NCI-H2227 (cell line): ENCODE measurements around the gene CETN3.
"Not testable (repeated sequence)": the region's sequence is repeated elsewhere in the genome, so short reads cannot be mapped to it uniquely, and the experiment has no call there.

Experiments used
- DNase-seq: peaks from one replicate; lab custom pipeline; 2025; ENCODE audit not compliant: unreplicated experiment; lab: John Stamatoyannopoulos, UW

Gene CETN3

DNA sequence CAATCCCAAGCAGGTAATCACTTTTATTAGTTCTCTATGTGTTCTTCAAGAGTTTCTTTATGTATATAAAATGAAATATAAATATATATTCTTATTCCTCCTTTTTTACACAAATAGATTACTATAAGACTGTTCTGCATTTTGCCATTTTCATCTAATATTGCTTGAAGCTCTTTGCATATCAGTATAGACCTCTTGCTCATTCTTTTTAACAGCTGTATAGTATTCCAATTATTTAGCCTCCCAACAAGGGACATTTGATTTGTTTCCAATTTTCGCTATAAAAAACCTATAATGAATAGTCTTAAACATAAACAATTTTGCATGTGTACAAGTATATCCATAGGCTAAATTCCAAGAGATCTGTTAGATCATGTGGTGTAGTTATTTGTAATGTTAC is 25.2 kb downstream of the CETN3 start:
- no peak for DNase-seq

DNA sequence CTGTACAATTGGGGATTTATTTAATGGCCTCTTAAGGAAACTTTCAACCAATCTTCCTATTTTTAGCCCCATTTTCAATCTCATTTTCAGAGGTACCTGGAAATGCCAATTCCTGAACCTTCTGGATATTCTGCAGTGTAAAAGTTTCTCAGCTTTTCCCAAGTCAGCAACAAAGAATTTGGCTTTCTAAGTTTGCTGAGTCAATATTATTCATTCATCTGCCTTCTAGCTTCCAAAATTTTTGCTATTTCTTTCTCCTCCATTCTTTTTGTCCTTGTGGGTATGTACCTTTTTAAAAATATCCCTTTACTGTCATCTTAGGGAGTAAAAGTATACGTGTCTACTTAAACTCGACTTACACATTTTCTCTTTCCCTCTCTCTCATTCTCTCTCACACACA is 25.7 kb downstream of the CETN3 start:
- no peak for DNase-seq

DNA sequence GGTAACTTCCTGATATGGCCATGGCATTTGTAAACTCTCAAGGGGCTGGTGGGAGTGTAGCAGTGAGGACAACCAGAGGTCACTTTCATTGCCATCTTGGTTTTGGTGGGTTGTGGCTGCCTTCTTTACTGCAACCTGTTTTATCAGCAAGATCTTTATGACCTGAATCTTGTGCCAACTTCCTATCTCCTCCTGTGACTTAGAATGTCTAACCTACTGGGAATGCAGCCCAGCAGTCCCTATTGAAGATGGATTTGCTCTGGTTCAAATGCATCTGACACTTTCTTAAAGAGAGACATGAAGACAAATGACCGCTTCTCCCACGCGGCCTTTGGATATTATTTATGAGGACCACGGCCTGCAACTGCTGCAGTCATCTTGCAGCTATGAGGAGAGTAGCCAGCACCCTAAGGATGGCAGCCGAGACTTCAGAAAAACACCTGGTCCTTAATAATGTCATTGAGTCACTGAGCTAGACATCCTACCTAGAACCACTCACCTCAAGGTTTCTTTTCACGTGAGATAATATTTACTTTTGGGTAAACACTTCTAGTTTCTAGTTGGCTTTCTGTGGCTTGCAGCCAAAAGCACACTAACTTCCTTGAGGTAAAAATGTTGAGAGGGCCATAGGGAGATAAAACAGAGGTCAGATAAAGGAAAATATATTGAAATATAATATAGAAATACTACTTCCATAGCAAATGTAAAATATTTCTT is 28.2 kb downstream of the CETN3 start:
- DNase-seq = no peak

DNA sequence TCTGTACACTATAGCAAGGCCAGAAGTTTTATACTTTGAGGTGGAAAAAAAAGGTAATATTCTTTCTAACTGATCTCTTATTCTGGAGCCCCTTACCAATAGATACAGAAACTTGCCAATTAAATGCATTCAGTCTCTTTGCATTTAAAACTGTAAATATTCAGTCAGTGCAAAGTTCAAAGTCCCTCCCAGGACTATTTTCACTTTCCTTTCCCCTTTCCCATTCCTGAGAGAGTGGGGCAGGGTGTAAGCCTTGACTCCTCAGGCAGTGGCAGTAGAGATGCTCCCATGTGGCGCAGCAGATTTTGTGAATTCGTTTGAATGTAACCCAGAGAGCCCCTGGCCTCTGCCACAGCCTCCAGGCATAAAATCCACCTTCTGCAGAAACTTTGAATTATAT is 29.9 kb downstream of the CETN3 start:
- no peak for DNase-seq

DNA sequence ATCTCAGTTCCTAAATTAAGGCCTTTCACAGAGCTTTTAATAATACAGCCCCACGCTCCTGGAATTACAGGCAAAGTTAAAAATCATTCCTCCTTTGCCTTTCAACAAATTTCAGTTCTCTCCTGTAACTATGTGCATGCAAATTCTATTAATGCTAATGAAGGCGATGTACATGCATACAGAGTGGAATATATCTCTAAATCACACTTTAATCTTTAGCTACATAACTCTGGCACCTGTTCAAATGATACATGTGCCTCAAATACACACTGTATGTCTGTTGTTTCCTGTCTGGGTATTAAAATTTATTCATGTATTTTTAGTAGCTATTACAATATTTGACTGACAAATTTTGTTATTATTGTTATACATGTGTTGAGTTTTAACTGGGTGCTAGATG is 30.8 kb downstream of the CETN3 start:
- DNase-seq = no peak

DNA sequence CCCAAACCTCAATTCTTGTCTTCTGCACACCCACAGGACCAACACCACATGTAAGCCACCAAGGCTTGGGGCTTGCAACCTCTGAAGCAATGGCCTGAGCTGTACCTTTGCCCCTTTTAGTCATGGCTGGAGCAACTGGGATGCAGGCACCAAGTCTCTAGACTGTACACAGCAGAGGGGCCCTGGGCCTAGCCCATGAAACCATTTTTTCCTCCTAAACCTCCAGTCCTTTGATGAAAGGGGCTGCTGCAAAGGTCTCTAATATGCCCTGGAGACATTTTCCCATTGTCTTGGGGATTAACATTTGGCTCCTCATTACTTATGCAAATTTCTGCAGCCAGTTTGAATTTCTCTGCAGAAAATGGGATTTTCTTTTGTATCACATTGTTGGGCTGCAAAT is 38.3 kb downstream of the CETN3 start:
- DNase-seq = not testable (repeated sequence)

DNA sequence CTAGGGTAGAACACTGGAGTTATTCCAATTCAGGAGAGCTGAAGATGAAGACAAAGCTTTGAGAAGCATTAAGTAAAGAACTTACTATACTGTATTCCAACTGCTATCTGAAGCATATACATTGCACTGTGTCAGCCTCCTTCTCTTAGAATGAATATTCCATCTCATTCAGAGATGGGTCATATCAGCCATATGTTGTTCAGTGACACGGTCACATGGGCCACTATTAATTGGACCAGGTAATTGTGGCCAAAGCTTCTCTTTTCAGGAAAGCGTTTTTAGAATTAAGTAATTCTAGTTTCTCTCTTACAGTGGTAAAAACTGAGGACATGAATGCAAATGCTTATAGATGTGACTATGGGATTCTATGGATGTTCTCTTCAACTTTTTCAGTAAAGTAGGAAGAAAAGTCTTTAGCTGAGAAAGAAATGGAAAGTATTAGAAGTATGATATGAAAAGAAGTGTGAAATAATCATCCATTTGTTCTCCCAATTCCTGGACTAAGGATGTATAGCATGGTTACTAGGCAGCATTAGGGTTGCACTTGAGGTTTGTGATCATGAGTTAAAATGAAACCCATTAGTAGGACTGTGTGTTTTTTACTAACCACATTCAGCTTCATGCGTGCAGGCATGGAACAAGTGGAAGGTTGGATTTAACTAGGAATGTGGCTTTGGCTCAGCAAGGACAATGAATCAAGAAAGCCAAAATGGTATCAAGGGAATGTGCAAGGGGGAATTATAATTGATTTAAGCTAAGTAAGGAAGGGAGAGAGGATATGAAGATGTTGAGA is 40.9 kb downstream of the CETN3 start:
- no peak for DNase-seq

DNA sequence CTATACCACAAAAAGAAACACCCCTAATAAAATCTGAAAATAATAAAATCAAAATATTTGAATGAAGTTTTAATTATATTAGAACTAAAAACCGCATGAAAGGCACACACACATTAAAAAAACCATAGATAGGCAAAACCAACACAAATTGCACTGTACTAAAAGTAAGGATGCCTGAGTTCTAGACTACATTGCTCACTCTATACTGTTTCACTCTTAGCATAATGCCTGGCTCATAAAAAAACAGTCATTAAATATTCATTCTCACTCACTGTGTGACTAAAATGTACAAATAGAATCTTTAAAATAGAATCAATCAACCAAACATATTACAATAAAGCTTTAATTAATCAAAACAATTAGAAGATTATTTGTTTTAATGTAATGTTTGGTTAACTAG is 41.7 kb downstream of the CETN3 start:
- no peak for DNase-seq

DNA sequence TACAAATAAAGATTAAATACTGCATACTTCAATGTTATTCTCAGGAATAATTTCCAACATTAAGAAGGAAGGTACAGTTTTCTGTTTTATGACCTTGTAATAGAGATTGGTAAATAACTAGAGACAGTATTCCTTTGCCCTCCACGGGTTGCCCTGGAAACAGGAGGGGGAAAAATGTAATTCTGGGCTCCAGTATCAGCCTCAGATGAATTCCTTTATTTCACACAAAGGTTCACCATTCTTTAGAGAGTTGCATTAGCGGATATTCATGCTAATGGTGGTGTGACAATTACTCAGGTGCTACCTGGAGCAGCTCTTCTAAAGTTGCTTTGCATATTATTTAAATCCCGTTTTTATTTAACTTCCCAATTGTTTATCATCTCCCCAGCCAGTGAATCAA is 42.6 kb downstream of the CETN3 start:
- DNase-seq = no peak

DNA sequence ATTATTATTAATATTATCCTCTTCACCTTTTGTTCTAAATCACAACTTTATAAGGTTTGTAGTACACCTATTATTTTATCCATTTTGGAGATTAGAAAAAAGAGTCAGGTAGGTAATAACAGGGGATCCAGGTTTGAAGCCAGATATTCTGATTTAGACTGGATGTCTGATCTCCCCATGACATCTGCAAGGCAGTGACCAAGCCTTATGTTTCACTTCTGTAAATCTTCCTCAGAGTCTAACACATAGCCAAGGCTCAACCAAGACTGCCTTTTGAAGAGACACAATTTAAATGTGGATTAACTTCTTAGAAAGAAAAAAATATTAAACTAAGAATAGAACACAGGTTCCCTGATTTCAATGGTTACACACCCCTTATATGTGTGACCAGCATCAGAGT is 44.2 kb downstream of the CETN3 start:
- no peak for DNase-seq

DNA sequence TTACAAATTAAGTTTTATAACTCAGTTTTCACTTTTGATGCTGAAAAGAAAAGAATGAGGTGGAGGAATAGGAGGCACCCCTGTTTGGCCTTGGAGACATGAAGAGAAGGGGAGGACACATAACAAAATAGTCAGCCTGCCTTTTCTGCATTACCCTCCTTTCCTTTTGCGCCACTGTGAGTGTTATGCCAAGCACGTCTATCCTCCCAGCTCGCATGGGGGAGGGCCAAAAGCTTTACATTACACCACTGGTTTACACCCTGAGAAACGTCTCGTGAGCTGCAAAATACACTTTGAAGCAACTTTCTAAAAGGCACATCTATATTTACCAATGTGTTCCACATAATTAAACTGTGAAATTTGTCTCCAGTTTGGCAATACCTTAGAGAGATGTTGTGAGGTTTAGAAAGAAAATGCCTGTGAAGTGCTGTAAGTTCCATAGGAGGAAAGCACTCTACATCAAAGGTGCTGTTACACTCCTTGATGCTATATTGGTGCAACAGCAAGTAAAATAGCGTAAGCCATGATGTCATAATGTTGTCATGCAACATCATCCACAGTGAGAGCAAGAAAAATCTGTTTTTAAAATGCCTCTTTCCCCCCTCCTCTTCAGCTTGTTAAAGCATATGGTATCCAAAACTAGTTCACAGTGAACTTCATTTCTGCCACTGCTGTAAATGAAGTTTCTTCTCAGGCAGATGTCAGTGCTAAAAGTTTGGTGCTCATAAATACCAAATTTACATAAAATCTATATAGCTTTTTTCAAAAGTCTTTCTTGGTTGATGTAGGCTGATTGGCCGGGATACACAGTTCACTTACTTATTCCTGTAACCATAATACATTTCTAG is 50.3 kb downstream of the CETN3 start:
- DNase-seq = no peak

DNA sequence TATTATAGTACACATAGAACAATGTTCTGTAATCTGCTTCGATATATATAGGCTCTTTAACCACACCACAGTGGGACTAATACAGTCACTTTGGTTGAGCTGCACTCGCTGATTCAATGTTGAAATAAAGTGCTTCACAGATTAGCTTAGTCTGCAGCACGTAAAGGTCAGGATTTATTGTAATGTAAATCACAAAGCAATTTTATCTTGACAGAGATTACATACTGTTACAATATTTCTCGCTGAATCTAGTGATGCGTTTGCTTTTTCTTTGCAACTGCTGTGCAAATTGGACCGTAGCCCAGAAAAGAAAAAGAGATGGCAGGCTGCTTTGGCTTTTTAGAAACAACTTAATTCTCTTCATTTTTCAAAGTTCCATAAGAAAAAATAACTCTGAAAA is 52.9 kb downstream of the CETN3 start:
- peak; percentile 64 for DNase-seq

DNA sequence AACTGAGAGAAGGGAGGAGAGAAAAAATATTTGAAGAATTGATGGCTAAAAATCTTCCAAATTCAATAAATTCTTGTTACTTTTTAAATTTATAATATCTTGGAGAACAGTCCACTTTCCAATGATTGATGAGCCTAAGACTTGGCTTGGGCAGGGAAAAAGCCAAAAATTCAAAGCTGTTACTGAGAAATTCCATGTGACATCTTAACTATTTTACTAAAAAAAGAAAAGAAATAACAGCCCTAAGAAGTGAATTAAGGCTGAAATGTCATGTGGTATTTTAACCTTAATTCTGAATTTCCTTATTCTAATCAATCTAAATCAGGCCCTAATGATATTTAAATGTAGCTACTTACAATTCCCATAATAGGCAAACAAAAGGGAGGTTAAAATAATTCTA is 53.4 kb downstream of the CETN3 start:
- no peak for DNase-seq

DNA sequence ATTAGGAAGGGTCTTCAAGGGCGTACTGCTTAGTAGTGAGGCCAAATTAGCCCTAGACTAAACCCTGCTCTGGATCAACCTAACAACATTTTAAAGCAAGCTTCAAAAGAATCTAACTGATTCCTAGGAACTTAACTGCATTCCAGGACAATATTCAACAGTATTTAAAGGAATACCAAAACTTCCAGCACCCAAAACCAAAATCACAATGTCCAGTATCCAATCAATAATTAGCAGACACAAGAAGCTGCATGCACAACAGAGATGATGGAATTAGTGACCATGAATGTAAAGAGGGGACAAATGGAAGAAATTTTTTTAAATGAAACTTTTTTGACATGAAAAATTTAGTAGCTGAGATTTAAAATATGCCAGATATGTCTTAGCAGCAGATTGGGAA is 53.9 kb downstream of the CETN3 start:
- DNase-seq = no peak

DNA sequence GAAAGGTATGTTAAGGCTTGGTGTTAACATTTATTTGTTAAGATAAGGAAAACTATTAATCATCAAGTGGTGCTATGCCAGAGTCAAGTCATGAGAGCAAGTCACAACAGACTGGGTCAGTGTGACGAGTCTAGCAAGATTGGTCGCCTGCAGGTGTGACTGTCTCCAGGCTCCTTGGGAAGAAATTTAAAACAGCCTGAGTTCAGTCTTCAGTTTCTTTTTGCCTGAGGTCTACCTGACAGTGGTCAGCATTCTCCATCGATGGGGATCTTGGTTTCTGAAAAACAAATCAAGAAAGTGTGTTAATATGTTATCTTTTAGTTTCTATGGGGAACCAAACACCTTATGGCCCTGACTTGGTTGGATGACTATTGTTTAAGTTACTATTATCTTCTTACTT is 56.3 kb downstream of the CETN3 start:
- DNase-seq = no peak

DNA sequence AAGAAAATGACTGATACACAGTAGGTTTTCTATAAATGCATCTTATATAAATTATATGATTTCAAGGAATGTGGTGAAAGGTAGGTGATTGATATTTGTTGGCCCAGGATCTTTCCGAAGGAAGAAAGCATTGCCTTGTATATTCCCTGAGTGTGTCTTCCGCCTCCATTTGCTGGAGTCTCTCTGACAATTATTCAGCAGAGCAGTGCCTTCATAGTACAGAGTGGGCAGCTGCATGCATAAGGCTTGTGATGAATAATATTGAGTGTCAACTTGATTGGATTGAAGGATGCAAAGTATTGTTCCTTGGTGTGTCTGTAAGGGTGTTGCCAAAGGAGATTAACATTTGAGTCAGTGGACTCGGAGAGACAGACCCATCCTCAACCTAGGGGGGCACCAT is 58.5 kb downstream of the CETN3 start:
- DNase-seq = no peak

DNA sequence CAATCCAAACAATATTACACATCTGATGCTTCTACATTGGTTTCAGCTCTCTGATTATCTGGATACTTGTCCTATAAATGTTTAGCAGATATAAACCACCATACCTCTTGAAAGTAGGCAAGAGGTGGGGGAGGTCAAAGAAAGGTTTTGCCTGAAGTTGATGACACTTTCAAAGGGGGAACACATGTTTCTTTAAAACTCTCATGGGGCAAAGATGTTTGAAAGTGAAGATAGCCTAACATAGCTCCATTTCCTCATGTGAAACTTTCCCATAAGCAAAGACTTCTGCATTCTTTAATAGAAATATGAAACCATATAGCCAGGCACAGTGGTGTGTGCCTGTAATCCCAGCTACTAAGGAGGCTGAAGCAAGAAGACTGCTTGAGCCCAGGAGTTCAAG is 62.1 kb downstream of the CETN3 start:
- no peak for DNase-seq

DNA sequence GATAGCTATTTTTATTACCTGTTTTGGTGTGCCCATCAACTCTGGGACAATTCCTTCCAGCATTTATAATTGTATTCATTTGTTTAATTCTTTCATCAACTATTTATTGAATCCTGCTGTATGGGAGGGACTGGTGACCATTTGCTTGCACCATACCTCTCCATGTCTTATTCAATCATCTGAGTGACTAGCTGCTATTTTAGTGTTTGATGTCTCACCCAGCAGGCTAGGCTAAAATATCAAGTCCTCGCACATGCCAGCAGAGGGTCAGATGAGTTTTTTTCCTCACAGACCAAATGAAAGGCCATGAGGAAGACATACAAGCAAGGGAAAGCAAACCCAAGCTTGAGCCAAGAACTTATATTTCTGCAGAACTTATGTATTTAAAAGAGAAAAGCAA is 63.9 kb downstream of the CETN3 start:
- DNase-seq = no peak

DNA sequence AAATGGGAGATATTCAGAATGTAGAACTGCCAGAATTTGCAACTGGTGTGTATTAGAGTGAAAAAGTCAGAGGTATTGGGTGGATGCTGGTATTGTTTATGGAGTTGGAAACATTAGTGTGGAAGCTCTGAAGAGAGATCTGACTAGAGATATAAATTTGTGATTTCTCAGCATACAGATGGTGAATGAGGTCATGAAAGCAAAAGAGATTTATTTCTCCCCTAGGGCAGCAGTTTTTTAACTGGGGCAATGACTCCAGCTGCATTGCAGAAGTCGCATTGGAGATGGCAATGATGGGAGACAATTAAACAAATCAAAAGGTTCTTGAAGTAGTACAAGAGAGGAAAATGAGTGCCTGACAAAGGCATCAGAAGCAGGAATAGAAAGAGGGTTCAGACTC is 64.9 kb downstream of the CETN3 start:
- DNase-seq = no peak

DNA sequence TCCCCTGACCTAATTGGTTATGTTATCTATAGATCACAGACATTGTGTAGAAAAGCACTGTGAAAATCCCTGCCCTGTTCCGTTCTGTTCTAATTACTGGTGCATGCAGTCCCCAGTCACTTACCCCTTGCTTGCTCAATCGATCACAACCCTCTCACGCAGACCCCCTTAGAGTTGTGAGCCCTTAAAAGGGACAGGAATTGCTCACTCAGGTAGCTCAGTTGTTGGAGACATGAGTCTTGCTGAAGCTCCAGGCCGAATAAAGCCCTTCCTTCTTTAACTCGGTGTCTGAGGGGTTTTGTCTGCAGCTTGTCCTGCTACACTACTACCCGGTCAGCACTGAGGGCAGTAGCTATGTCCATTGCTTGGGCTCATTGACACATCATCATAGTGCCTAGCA is 65.8 kb downstream of the CETN3 start:
- not testable (repeated sequence) for DNase-seq

DNA sequence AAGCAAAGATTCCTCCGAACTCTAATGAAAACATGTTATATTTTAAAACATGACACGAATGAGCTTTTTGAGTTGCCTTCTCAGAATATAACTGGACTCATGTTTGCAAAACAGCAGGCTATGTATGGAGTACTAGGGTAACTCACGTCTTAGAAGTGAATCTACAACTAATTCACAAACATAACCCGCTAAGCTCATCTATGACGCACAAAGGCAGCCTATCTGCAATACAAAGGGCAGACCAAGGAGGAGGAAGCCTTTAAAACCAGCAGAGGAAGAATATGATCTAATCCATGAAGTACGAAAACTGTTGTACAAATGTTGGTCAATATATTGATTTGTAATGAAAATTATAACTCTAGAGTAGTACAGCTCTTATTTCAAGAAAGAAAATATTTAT is 67.0 kb downstream of the CETN3 start:
- no peak for DNase-seq
